GM20431 (cell line): ENCODE measurements around the gene EP400.
"Not testable (repeated sequence)": the region's sequence is repeated elsewhere in the genome, so short reads cannot be mapped to it uniquely, and the experiment has no call there.

Experiments
- in situ Hi-C: fragments of 300-500 bp; cut with MseI, MboI; formaldehyde crosslinking; loops from one replicate; pipeline ENCODE4 v1.15.0; 2020; ENCODE audit warnings: low sequenced_read_pairs; ENCODE audit not compliant: unreplicated experiment

EP400 gene

GRCh38 chr12:132075714-132076553 lies 126.2 kb downstream of the EP400 start:
- in situ Hi-C loops, result no loop called here

- in situ Hi-C loops, result no loop called here
Measured at GRCh38 chr12:132076711-132077110, 127.0 kb downstream of the EP400 start.

- in situ Hi-C loops, result no loop called here
Measured at GRCh38 chr12:132077322-132078100, 127.8 kb downstream of the EP400 start.

GRCh38 chr12:132078190-132078589 lies 128.4 kb downstream of the EP400 start:
- in situ Hi-C loops, result no loop called here

GRCh38 chr12:132079200-132079599 lies 129.5 kb downstream of the EP400 start:
- in situ Hi-C loops, result no loop called here

GRCh38 chr12:132079695-132080094 lies 130.0 kb downstream of the EP400 start:
- in situ Hi-C loops, result no loop called here

GRCh38 chr12:132080515-132080914 lies 130.8 kb downstream of the EP400 start:
- in situ Hi-C loops, result not testable (repeated sequence)

- in situ Hi-C loops, result no loop called here
Measured at GRCh38 chr12:132081423-132081822, 131.7 kb downstream of the EP400 start.

- in situ Hi-C loops, result no loop called here
Measured at GRCh38 chr12:132083614-132083940, 133.8 kb downstream of the EP400 start.

GRCh38 chr12:132083941-132084620 lies 134.3 kb downstream of the EP400 start:
- in situ Hi-C loops, result no loop called here

GRCh38 chr12:132084621-132085290 lies 135.0 kb downstream of the EP400 start:
- in situ Hi-C loops, result no loop called here

- in situ Hi-C loops, result no loop called here
Measured at GRCh38 chr12:132085291-132085635, 135.5 kb downstream of the EP400 start.

GRCh38 chr12:132089407-132089910 lies 139.7 kb downstream of the EP400 start:
- in situ Hi-C loops, result no loop called here

- in situ Hi-C loops, result no loop called here
Measured at GRCh38 chr12:132094269-132094891, 144.6 kb downstream of the EP400 start.

- in situ Hi-C loops, result no loop called here
Measured at GRCh38 chr12:132095520-132096409, 146.0 kb downstream of the EP400 start.

GRCh38 chr12:132099739-132100138 lies 150.0 kb downstream of the EP400 start:
- in situ Hi-C loops, result no loop called here

GRCh38 chr12:132100306-132101065 lies 150.7 kb downstream of the EP400 start:
- in situ Hi-C loops, result no loop called here

- in situ Hi-C loops, result no loop called here
Measured at GRCh38 chr12:132102297-132102696, 152.6 kb downstream of the EP400 start.
